Smooth muscle cell of the coronary artery (primary cell): Measurements from ENCODE around the gene TRIM73. TPM values are rescaled to one million over a fixed set of nuclear protein-coding genes. Genes with fewer than 3 reads are reported as not detected.

ENCODE experiments used
- total RNA-seq: library from RNA; depleted of rRNA; stranded (reverse); fragments of >200 nt; gene quantifications from 2 replicates; pipeline ENCODE4 v1.2.3, GENCODE V29; 2014; ENCODE audit warnings: low replicate concordance

TRIM73 gene
- total RNA-seq: 0.68 and 1.3 TPM in 2 replicates

GRCh38 chr7:75395329-75395728 lies at the start of gene TRIM73:
Gene TRIM73, plus strand, starts transcription at chr7:75395629. Its CDS starts 3,305 bp downstream, at chr7:75398934.

Other genes starting within 250 kb of the TRIM73 start
- gene POM121C, start 90.7 kb downstream of the TRIM73 start, total RNA-seq: 7.4 and 15.3 TPM in 2 replicates
- 0.12 TPM in 1 of 2 replicates, not detected in the other for gene SPDYE5, start 96.7 kb downstream of the TRIM73 start, total RNA-seq